RWPE1 (cell line): ENCODE data around the gene BRME1.

ENCODE experiments used
- CTCF ChIA-PET: fragments of 350-600 bp; sonication (Branson Sonifier 250); formaldehyde crosslinking; extraction: SDS; loops from one replicate; lab custom pipeline; 2021; lab: Yijun Ruan, JAX
- POLR2A ChIA-PET: fragments of 400-600 bp; formaldehyde crosslinking; extraction: SDS; loops from one replicate; lab custom pipeline; 2020; ENCODE audit warnings: antibody characterized with exemption; ENCODE audit not compliant: low non-redundant PET; lab: Yijun Ruan, JAX
- DNase-seq: peaks from one replicate; pipeline ENCODE4 v3.0.0; 2012; ENCODE audit warnings: low spot score
- H3K27ac ChIP-seq: fragments of 450-650 bp; 2 replicates; pipeline ENCODE4 v1.5.1; 2017
- TF ChIP-seq, protein P1 (sequence below): fragments of 450-650 bp; conservative IDR thresholded peaks from 2 replicates; pipeline ENCODE4 v1.5.1; 2017; ENCODE audit warnings: low read depth, mild to moderate bottlenecking

The BRME1 gene

DNA sequence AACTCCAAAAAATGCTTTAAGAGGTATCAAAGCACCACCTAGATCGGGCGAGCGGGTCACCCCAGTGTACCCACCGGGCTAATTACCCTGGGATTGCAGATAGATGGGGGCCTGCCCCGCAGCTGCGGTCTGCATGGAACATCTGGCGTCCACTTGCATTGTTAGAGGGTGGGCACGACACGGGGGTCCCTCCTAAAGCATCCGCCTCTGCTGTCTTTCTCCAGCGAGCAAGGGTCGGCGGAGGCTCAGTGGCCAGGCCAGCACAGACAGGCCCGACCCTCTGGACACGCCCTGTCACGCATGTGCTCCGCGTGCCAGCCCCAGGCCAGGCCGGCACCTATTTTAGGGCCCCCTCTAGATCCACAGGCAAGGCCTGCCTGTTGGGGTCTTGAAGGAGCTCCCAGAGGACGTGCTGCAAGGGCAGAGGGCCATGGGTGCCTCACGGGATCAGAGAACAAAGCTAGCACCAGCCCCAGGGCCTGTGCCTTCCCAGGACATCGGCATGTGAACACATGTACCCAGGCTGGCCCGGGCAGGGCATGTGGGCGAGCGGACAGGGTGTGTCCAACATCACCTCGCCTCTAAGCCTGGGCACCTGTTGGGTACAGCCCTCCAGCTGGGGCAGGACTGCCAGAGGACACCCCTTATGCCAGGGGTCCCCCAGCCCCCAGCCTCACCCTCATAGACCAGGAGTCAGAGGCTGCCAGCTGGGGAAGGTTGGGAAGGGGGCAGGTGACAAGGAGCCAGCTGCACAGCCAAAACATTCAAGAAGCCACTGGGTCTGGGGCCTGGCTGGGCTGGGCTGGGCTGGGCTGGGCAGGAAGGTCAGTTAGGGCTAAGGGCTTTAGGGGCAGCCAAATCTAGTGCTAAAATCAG is 64.6 kb downstream of the BRME1 start:
- CTCF ChIA-PET, result interaction anchor here (0.7 to 0.9 kb wide), 2 partner anchors 21 to 252 kb away, joined by 5 read pairs; no protein-coding TSS in a partner anchor
- H3K27ac ChIP-seq, result peak overlapping the region; percentile 100
- TF ChIP-seq, protein P1, sequence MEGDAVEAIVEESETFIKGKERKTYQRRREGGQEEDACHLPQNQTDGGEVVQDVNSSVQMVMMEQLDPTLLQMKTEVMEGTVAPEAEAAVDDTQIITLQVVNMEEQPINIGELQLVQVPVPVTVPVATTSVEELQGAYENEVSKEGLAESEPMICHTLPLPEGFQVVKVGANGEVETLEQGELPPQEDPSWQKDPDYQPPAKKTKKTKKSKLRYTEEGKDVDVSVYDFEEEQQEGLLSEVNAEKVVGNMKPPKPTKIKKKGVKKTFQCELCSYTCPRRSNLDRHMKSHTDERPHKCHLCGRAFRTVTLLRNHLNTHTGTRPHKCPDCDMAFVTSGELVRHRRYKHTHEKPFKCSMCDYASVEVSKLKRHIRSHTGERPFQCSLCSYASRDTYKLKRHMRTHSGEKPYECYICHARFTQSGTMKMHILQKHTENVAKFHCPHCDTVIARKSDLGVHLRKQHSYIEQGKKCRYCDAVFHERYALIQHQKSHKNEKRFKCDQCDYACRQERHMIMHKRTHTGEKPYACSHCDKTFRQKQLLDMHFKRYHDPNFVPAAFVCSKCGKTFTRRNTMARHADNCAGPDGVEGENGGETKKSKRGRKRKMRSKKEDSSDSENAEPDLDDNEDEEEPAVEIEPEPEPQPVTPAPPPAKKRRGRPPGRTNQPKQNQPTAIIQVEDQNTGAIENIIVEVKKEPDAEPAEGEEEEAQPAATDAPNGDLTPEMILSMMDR, result no peak
- DNase-seq, result no peak
- POLR2A ChIA-PET, result interaction anchor here (0.7 kb wide), 1 partner anchor 33 kb away, joined by 3 read pairs; no protein-coding TSS in a partner anchor

DNA sequence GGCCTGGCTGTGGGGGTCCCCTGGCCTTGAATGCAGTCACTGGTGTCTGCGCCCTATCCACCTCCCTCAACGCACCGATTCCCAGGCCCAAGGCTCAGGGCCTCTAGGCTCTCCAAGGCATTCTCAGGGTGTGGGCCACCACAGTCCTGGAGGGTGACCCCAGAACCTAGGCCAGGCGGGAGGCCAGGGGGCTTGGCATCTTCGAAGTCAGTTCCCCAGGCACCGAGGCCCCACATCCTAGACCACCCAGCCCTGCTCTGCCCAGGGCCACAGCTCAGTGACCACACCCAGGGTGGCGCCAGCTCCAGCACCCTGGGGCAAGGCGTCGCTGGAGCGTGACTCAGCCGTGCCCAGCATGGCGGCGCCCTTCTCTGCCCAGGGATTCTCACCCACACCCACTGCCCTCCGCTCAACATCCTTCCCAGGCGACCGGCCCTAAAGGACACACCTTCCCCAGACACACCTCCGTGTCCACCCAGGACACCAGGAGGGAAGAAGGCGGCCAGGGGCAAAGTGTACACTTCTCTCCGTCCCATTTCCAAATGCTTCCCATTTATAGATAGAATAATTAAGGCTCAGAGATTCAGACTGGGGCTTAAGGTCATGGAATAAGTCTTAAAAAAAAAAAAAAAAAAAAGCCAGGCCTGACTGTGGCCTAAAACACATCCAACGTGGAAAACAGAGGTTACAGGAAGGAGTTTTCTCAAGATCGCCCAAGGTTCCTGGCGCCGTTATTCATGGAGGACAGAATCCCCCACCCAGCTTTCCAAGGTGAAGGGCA is 65.4 kb downstream of the BRME1 start:
- H3K27ac ChIP-seq, result peak overlapping the region; percentile 100
- DNase-seq, result peak; percentile 71
- TF ChIP-seq, protein P1, result no peak
- POLR2A ChIA-PET, result interaction anchor here (0.7 kb wide), 2 partner anchors 23 to 242 kb away, joined by 3 to 4 read pairs; no protein-coding TSS in a partner anchor
- CTCF ChIA-PET, result interaction anchor here (0.7 to 0.9 kb wide), 2 partner anchors 22 to 252 kb away, joined by 5 read pairs; no protein-coding TSS in a partner anchor

- POLR2A ChIA-PET, result interaction anchor here (0.7 kb wide), 3 partner anchors 23 to 242 kb away, joined by 3 to 4 read pairs (median 3); no protein-coding TSS in a partner anchor
- CTCF ChIA-PET, result interaction anchor here (0.9 kb wide), 1 partner anchor 22 kb away, joined by 5 read pairs; no protein-coding TSS in a partner anchor
- no peak for DNase-seq
- TF ChIP-seq, protein P1, result no peak
- H3K27ac ChIP-seq, result peak overlapping the region; percentile 100
Measured at GRCh38 chr19:13839938-13840304, 66.0 kb downstream of the BRME1 start.

DNA sequence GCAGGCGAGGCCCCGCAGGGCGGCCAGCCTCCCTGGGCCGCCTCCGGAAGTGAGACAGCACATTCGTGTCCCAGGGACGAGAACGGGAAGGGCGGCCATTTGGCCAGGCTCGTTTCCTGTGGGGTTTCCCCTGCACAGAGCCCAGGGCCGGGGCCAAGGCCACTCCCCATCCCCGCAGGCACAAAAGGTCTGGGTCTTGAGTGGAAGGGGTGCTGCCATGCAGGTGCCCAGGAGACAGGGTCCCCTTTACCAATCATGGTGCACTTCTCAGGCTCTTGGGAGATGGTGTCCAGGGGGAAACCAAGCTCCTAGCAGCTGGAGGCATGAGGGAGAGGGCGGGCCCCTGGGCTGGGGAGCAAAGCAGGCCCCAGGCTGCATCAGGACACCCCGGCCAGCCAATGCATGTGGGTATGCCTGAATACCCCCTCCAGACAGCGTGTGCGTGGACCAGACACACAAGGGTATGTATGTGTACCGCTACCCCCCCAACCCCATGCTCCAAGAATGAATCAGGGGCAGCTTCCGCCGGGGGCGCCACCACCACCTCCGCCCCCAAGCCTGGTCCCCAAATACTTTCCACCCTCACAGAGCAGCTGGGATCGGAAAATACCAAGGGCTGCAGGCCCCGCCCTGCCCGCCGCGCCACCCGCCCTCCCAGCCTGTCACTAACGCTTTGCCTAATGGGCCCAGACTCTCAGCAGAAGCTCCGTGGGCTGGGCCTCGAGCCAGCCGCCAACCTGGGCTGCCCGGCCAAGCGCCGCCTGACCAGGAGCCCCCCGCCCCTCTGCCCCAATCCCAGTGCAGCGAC is 66.6 kb downstream of the BRME1 start:
- TF ChIP-seq, protein P1, result no peak
- ChIA-PET POLR2A (interaction anchor here (0.7 to 0.9 kb wide), 3 partner anchors 23 to 243 kb away, joined by 3 to 4 read pairs (median 3); no protein-coding TSS in a partner anchor), CTCF (interaction anchor here (0.5 to 0.9 kb wide), 2 partner anchors 23 to 74 kb away, joined by 3 to 5 read pairs; no protein-coding TSS in a partner anchor)
- no peak for DNase-seq
- peak overlapping the region; percentile 100 for H3K27ac ChIP-seq

GRCh38 chr19:13838435-13839129 is 67.3 kb downstream of the BRME1 start:
- peak overlapping the region; percentile 100 for H3K27ac ChIP-seq

More at GRCh38 chr19:13838435-13839129, 67.3 kb downstream of the BRME1 start:
- DNase-seq, result no peak
- TF ChIP-seq, protein P1, result no peak
- POLR2A ChIA-PET, result interaction anchor here (0.9 kb wide), 1 partner anchor 24 kb away, joined by 3 read pairs; no protein-coding TSS in a partner anchor
- CTCF ChIA-PET, result no interaction called here
